Measurements from ENCODE around the gene VWA8.
"Not testable (repeated sequence)": the region's sequence is repeated elsewhere in the genome, so short reads cannot be mapped to it uniquely, and the experiment has no call there.

The VWA8 gene

GRCh38 chr13:41554626-41555386 lies 406.1 kb downstream of the VWA8 start:
- peak; percentile 18 for DNase-seq (ENCODE audit: low spot score)

GRCh38 chr13:41554180-41554579 lies 406.7 kb downstream of the VWA8 start:
- DNase-seq (ENCODE audit: low spot score) = no peak

- no peak for DNase-seq (ENCODE audit: low spot score)
Observed at GRCh38 chr13:41552031-41552430, 408.9 kb downstream of the VWA8 start.

GRCh38 chr13:41550276-41550675 lies 410.6 kb downstream of the VWA8 start:
- DNase-seq (ENCODE audit: low spot score) = no peak

- no peak for DNase-seq (ENCODE audit: low spot score)
Observed at GRCh38 chr13:41549491-41549890, 411.4 kb downstream of the VWA8 start.

- DNase-seq (ENCODE audit: low spot score) = no peak
Observed at GRCh38 chr13:41548910-41549309, 412.0 kb downstream of the VWA8 start.

- DNase-seq (ENCODE audit: low spot score) = no peak
Observed at GRCh38 chr13:41548031-41548430, 412.9 kb downstream of the VWA8 start.

- DNase-seq (ENCODE audit: low spot score) = no peak
Observed at GRCh38 chr13:41547251-41548000, 413.5 kb downstream of the VWA8 start.

- DNase-seq (ENCODE audit: low spot score) = no peak
Observed at GRCh38 chr13:41546372-41547190, 414.3 kb downstream of the VWA8 start.

- no peak for DNase-seq (ENCODE audit: low spot score)
Observed at GRCh38 chr13:41545432-41545707, 415.5 kb downstream of the VWA8 start.

GRCh38 chr13:41543664-41544300 lies 417.1 kb downstream of the VWA8 start:
- DNase-seq (ENCODE audit: low spot score) = no peak

- DNase-seq (ENCODE audit: low spot score) = not testable (repeated sequence)
Observed at GRCh38 chr13:41542799-41543198, 418.1 kb downstream of the VWA8 start.

GRCh38 chr13:41542281-41542680 lies 418.6 kb downstream of the VWA8 start:
- no peak for DNase-seq (ENCODE audit: low spot score)

- DNase-seq (ENCODE audit: low spot score) = no peak
Observed at GRCh38 chr13:41541142-41541938, 419.6 kb downstream of the VWA8 start.

GRCh38 chr13:41540240-41540639 lies 420.7 kb downstream of the VWA8 start:
- DNase-seq (ENCODE audit: low spot score) = not testable (repeated sequence)

GRCh38 chr13:41533266-41534052 lies 427.4 kb downstream of the VWA8 start:
- DNase-seq (ENCODE audit: low spot score) = no peak

GRCh38 chr13:41528021-41528420 lies 432.9 kb downstream of the VWA8 start:
- DNase-seq (ENCODE audit: low spot score) = no peak

- no peak for DNase-seq (ENCODE audit: low spot score)
Observed at GRCh38 chr13:41520660-41521630, 440.0 kb downstream of the VWA8 start.

GRCh38 chr13:41520016-41520659 lies 440.8 kb downstream of the VWA8 start:
- DNase-seq (ENCODE audit: low spot score) = no peak

Measured in NAMALWA (cell line).